GM19438 (cell line): ENCODE results near the gene G3BP2.

ENCODE experiments used
- ATAC-seq: cut with Tn5 transposase; IDR thresholded peaks from one replicate; pipeline ENCODE4 v1.9.1; 2021; ENCODE audit warnings: low read depth; ENCODE audit not compliant: unreplicated experiment

G3BP2 gene

GRCh38 chr4:75644095-75644494 lies 29.1 kb downstream of the G3BP2 start:
- no peak for ATAC-seq

- no peak for ATAC-seq
Observed at GRCh38 chr4:75643651-75644050, 29.6 kb downstream of the G3BP2 start.

GRCh38 chr4:75639124-75639695 lies 34.0 kb downstream of the G3BP2 start:
- no peak for ATAC-seq

DNA sequence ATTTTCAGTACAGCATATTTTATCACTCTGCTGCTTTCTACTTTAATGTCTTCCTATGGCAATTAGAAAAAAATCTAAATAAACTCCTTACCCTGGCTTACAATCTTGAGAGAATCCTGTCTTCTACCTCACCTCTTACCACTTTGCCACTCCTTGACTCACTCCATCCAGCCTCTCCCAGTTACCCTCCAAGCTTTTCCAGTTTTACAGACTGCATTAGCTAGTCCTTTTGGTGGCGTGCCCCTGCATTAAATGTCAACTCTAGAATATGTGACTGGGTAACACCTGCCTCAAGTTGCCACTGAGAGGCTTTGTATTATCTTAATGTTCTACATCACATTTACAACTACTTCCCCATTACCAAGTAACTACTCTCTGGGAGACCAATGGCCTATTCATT lies 35.4 kb downstream of the G3BP2 start:
- ATAC-seq = no peak

DNA sequence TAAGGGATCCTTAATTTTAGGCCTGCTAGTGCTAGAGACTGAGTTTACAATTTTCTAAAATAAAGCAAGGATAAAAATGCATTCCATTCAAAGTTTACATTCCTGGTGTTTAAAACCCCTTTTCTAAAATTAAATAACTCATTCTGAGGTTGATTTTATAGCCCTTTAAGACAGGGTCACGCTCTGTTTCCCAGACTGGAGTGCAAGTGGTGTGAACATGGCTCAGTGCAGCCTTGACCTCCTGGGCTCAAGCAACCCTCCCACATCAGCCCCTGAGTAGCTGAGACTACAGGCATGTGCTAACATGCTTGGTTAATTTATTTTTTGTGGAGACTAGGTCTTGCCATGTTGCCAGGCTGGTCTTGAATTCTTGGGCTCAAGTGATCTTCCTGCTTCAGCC lies 36.0 kb downstream of the G3BP2 start:
- no peak for ATAC-seq

GRCh38 chr4:75634951-75635350 lies 38.3 kb downstream of the G3BP2 start:
- no peak for ATAC-seq

DNA sequence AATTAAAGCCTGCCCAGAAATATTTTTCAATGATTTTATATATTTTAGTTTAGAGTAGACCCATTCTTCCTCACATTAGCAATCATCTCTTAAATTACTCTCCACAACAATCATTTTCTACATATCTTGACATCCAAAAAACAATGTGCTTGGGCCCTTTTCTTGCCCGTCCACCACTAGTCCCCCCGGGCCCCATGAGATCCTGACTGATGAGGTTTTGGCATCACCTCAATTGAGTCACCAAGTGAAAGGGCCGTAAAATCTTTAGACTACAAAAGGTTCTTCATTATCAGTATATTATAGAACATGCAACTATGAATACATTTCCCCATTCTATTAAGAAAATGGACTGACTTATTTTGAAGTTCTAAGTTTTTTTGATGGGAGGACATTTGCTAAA lies 38.9 kb downstream of the G3BP2 start:
- no peak for ATAC-seq

GRCh38 chr4:75633846-75634245 lies 39.4 kb downstream of the G3BP2 start:
- ATAC-seq = no peak

GRCh38 chr4:75630937-75631329 lies 42.3 kb downstream of the G3BP2 start:
- no peak for ATAC-seq

GRCh38 chr4:75630174-75630936 lies 42.9 kb downstream of the G3BP2 start, which contains the start of gene CDKL2:
TSS of gene CDKL2 (minus strand) at chr4:75630528. CDS start at chr4:75625988, 4,540 bp downstream.
- ATAC-seq = peak; percentile 98

DNA sequence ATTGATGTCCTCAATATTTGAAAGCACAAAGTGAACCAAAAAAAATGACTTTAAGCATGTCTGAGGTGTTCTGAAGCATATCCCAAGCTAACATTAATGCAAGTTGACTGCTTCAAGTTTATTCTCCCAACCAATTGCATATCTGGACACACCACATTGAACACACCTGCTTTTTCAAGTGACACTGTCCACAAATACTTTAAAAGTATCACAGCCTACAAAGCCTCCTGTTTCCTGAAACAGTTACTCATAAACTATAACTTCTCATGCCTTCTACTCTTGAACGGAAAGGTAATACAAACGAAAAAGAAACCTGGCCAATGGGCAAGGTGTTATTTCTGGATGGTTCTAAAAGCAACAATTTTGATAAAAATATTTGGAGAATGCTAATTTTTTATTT lies 44.0 kb downstream of the G3BP2 start:
- no peak for ATAC-seq

GRCh38 chr4:75623026-75623425 lies 50.2 kb downstream of the G3BP2 start:
- no peak for ATAC-seq

DNA sequence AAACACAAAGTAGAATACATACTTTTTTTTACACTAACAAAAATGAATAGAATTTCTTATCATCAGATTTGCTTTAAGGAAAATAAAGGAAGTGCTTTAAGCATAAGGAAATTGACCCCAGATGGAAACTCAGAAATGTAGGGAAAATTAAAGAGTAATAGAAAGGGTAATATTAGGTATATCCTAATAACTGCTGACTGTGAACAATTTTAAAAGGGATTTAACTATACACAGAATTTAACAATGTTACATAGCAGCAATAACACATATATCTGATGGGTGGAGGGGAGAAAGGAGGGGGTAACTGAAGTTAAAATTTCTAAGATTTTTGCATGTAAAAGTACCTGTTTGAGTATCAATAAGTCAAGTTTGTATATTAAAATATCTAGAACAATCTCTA lies 51.5 kb downstream of the G3BP2 start:
- no peak for ATAC-seq

- no peak for ATAC-seq
Observed at GRCh38 chr4:75612306-75612705, 60.9 kb downstream of the G3BP2 start.

GRCh38 chr4:75605928-75606327 lies 67.3 kb downstream of the G3BP2 start:
- no peak for ATAC-seq

GRCh38 chr4:75599647-75600046 lies 73.6 kb downstream of the G3BP2 start:
- ATAC-seq = no peak

GRCh38 chr4:75598390-75598789 lies 74.8 kb downstream of the G3BP2 start:
- ATAC-seq = no peak

- ATAC-seq = no peak
Observed at GRCh38 chr4:75596061-75596460, 77.2 kb downstream of the G3BP2 start.

- no peak for ATAC-seq
Observed at GRCh38 chr4:75593393-75593792, 79.8 kb downstream of the G3BP2 start.
